ENCODE measurements around the gene KLK13.

The KLK13 gene

DNA sequence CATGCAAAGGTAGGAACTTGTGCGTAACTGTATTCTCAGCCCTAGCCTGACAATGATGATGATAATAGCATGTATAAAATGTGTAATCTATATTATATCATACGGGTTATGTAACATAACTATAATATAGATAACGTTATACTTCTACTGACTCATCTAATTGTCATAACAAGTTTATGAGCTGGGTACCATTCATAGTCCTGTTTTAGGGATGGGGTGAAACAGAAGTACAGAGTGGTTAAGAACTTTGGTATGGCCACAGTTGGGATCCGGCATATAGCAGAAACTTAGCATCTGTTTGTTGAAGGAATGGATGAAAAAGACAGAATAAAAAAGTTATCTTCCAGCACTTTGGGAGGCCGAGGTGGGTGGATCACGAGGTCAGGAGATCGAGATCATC, 38.1 kb upstream of the KLK13 start (continued):
- TF ChIP-seq, protein P1, sequence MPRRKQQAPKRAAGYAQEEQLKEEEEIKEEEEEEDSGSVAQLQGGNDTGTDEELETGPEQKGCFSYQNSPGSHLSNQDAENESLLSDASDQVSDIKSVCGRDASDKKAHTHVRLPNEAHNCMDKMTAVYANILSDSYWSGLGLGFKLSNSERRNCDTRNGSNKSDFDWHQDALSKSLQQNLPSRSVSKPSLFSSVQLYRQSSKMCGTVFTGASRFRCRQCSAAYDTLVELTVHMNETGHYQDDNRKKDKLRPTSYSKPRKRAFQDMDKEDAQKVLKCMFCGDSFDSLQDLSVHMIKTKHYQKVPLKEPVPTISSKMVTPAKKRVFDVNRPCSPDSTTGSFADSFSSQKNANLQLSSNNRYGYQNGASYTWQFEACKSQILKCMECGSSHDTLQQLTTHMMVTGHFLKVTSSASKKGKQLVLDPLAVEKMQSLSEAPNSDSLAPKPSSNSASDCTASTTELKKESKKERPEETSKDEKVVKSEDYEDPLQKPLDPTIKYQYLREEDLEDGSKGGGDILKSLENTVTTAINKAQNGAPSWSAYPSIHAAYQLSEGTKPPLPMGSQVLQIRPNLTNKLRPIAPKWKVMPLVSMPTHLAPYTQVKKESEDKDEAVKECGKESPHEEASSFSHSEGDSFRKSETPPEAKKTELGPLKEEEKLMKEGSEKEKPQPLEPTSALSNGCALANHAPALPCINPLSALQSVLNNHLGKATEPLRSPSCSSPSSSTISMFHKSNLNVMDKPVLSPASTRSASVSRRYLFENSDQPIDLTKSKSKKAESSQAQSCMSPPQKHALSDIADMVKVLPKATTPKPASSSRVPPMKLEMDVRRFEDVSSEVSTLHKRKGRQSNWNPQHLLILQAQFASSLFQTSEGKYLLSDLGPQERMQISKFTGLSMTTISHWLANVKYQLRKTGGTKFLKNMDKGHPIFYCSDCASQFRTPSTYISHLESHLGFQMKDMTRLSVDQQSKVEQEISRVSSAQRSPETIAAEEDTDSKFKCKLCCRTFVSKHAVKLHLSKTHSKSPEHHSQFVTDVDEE (CRISPR knock-in tag; IDR thresholded peaks at IDR 0.05): no peak

DNA sequence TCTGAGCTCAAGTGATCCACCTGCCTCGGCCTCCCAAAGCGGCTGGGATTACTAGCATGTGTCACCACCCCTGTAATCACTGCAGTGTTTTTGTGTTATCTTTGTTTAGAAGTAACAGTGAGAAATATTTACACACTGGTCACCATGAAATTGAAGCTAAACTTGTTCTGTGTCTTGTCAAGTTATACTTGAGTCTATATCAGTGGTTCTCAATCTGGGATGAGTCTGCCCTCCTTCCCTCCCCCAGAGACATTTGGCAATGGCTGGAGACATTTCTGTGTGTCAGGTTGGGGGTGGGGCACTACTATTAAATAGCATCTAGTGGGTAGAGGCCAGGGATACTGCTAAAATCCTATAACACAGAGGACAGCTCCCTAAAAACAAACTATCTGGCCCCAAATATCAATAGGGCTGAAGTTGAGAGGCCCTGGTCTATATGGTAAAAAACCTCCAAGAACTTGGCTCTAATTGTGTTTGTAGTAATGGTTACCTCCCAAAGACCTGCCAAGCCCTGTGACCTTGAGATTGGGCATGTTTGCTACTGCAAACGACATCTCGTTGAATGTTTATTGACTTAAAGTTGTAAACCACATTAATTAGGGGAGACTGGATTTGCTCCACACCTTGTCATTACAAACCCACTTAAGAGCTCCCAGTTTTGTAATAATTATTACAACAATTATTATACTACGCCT, 36.4 kb upstream of the KLK13 start:
- TF ChIP-seq ISL1 (CRISPR knock-in tag; IDR thresholded peaks at IDR 0.05): no peak
- TF ChIP-seq ZC3H10 (CRISPR knock-in tag; IDR thresholded peaks at IDR 0.05): no peak
- no peak for TF ChIP-seq ZFP3 (CRISPR knock-in tag; IDR thresholded peaks at IDR 0.05)
- TF ChIP-seq ZNF8 (CRISPR knock-in tag; IDR thresholded peaks at IDR 0.05): no peak
- no peak for TF ChIP-seq BACH2 (CRISPR knock-in tag; IDR thresholded peaks at IDR 0.05; ENCODE audit: borderline replicate concordance)

DNA sequence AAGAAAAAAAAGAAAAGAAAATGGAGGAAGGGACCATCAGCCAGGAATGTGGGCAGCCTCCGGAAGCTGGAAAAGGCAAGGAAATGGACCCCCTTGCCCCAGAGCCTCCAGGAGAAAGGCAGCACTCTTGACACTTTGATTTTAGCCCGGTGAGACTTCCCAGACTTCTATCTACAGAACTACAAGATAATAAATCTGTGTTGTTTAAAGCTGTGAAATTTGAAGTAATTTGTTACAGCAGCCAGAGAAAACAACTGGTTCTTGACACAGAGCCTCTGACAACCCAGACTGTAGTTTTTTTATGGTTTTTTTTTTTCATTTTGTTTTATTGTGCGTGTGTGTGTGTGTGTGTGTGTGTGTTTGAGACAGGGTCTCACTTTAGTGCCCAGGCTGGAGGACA, 35.7 kb upstream of the KLK13 start:
- TF ChIP-seq, protein P1 (CRISPR knock-in tag; IDR thresholded peaks at IDR 0.05): no peak
- TF ChIP-seq BACH2 (CRISPR knock-in tag; IDR thresholded peaks at IDR 0.05; ENCODE audit: borderline replicate concordance) (no peak), RARB (CRISPR knock-in tag; IDR thresholded peaks at IDR 0.05) (no peak)

More for the DNA sequence above, 36.4 kb upstream of the KLK13 start:
- ATAC-seq: no peak

DNA sequence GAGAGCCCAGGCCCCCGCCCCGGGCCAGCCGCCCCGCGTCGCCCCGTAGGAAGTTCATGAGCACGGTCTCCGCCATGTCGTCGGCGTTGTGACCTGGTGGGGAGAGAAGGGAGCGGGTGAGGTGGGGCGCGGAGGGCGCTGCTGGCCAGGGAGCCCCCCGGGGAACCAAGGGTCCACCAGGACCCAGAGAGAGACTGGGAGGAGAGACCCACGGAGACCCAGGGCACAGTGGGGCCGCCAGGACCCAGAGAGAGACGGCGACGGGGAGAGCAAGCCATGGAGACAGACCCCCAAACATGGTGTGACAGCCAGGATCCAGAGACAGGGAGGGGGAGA, 34.1 kb upstream of the KLK13 start:
- no peak for ATAC-seq

More for the DNA sequence above, 35.7 kb upstream of the KLK13 start:
- ATAC-seq: no peak

DNA sequence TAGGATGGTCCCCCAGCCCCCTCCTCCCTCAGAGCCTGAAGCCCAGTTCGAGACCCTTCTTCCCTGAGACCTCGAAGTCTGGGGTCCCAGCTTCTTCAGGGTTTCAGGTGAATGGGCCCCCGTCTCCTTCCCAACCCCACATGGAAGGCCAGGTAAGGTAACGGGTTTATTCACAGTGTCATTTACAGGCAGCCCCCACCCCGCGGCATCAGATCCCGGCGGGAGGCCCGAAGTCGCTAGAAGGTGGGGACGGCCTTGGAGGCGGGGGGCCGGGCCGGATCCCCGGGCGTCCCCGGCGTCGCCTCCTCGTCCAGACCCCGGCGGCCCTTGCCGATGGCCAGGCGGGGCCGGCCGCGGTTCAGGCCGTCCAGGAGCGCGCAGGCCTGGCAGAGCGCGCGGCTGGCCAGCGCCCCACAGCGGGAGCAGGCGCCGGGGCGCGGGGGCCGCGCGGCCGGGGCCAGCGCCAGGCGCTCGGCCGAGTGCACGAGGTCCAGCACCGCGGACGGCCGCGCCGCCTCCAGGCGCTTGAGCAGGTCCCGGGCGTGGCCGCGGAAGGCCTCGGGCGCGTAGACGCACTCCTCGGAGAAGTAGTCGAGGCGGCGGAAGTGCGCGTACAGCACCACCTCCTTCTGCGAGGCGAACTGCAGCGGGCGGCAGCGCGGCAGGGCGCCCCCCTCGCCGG, 33.6 kb upstream of the KLK13 start:
- TF ChIP-seq ZC3H10 (CRISPR knock-in tag; IDR thresholded peaks at IDR 0.05) (no peak), ZFP3 (CRISPR knock-in tag; IDR thresholded peaks at IDR 0.05) (no peak), ZNF565 (CRISPR knock-in tag; conservative IDR thresholded peaks at IDR 0.05; ENCODE audit: low read depth) (no peak), GLIS3 (CRISPR knock-in tag; IDR thresholded peaks at IDR 0.05) (no peak), ZFP30 (CRISPR knock-in tag; IDR thresholded peaks at IDR 0.05) (no peak), ARNTL (CRISPR knock-in tag; IDR thresholded peaks at IDR 0.05; ENCODE audit: borderline replicate concordance, low read depth) (no peak), PPARA (CRISPR knock-in tag; IDR thresholded peaks at IDR 0.05; ENCODE audit: borderline replicate concordance) (no peak), RARB (CRISPR knock-in tag; IDR thresholded peaks at IDR 0.05) (no peak), TCF4 (CRISPR knock-in tag; IDR thresholded peaks at IDR 0.05; ENCODE audit: borderline replicate concordance) (no peak), TOX (CRISPR knock-in tag; IDR thresholded peaks at IDR 0.05; ENCODE audit: borderline replicate concordance) (no peak), ESRRG (CRISPR knock-in tag; IDR thresholded peaks at IDR 0.05) (no peak), OSR1 (CRISPR knock-in tag; IDR thresholded peaks at IDR 0.05) (no peak)
- ATAC-seq: no peak

More for the DNA sequence above, 34.1 kb upstream of the KLK13 start:
- TF ChIP-seq, protein P2, sequence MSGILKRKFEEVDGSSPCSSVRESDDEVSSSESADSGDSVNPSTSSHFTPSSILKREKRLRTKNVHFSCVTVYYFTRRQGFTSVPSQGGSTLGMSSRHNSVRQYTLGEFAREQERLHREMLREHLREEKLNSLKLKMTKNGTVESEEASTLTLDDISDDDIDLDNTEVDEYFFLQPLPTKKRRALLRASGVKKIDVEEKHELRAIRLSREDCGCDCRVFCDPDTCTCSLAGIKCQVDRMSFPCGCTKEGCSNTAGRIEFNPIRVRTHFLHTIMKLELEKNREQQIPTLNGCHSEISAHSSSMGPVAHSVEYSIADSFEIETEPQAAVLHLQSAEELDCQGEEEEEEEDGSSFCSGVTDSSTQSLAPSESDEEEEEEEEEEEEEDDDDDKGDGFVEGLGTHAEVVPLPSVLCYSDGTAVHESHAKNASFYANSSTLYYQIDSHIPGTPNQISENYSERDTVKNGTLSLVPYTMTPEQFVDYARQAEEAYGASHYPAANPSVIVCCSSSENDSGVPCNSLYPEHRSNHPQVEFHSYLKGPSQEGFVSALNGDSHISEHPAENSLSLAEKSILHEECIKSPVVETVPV (CRISPR knock-in tag; IDR thresholded peaks at IDR 0.05): no peak
- TF ChIP-seq ZFP3 (CRISPR knock-in tag; IDR thresholded peaks at IDR 0.05): no peak
- no peak for TF ChIP-seq ZNF565 (CRISPR knock-in tag; conservative IDR thresholded peaks at IDR 0.05; ENCODE audit: low read depth)
- TF ChIP-seq ZFP30 (CRISPR knock-in tag; IDR thresholded peaks at IDR 0.05): no peak
- TF ChIP-seq, protein P3, sequence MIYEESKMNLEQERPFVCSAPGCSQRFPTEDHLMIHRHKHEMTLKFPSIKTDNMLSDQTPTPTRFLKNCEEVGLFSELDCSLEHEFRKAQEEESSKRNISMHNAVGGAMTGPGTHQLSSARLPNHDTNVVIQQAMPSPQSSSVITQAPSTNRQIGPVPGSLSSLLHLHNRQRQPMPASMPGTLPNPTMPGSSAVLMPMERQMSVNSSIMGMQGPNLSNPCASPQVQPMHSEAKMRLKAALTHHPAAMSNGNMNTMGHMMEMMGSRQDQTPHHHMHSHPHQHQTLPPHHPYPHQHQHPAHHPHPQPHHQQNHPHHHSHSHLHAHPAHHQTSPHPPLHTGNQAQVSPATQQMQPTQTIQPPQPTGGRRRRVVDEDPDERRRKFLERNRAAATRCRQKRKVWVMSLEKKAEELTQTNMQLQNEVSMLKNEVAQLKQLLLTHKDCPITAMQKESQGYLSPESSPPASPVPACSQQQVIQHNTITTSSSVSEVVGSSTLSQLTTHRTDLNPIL (CRISPR knock-in tag; IDR thresholded peaks at IDR 0.05; ENCODE audit: low read depth): no peak
- TF ChIP-seq ARNTL (CRISPR knock-in tag; IDR thresholded peaks at IDR 0.05; ENCODE audit: borderline replicate concordance, low read depth): no peak

Data from SK-N-SH treated with all-trans-retinoic acid at 6 μM for 48 hours (cell line).